Mesenteric fat pad (tissue), 1 donor: Measurements from ENCODE around the gene LAMTOR4. TPM values are rescaled to one million over a fixed set of nuclear protein-coding genes. Genes with fewer than 3 reads are reported as not detected.
"Not testable (repeated sequence)": the region's sequence is repeated elsewhere in the genome, so short reads cannot be mapped to it uniquely, and the experiment has no call there.

Source experiments
- DNase-seq: peaks from one replicate; pipeline ENCODE4 v3.0.0-alpha.2; 2020; ENCODE audit warnings: low spot score
- total RNA-seq: library from RNA; stranded (reverse); fragmentation: NEBNext Ultra II Directional; extraction: Animal tissue kit (Norgen Biotek cat#: 25700); gene quantifications from one replicate; pipeline ENCODE4 v1.2.1, GENCODE V29; 2021
- donor health status: DM: yes; HTN: yes; CAD: no.

Gene LAMTOR4
- total RNA-seq, 1 donor from 2014 or later: 112 TPM

- no peak for DNase-seq
Observed at GRCh38 chr7:100122067-100122466, 26.7 kb upstream of the LAMTOR4 start.

DNA sequence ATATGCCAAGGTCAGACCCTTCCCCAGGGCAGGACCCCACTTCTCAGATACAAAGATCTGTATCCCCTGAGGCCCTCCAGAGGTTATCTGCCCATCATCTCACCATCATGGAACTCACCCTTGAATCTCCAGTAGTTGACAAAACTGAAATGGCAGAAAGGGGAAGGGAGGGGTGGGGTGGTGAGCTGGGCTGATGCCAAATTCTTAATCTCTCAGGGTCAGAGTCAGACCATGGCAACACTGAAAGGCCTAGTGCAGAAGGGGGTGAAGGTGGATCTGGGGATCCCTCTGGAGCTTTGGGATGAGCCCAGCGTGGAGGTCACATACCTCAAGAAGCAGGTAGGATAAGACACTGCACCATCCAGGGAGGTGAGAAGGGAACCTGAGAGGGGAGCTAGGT, 26.1 kb upstream of the LAMTOR4 start:
- no peak for DNase-seq

GRCh38 chr7:100124301-100125230, 24.2 kb upstream of the LAMTOR4 start:
- DNase-seq: no peak

DNA sequence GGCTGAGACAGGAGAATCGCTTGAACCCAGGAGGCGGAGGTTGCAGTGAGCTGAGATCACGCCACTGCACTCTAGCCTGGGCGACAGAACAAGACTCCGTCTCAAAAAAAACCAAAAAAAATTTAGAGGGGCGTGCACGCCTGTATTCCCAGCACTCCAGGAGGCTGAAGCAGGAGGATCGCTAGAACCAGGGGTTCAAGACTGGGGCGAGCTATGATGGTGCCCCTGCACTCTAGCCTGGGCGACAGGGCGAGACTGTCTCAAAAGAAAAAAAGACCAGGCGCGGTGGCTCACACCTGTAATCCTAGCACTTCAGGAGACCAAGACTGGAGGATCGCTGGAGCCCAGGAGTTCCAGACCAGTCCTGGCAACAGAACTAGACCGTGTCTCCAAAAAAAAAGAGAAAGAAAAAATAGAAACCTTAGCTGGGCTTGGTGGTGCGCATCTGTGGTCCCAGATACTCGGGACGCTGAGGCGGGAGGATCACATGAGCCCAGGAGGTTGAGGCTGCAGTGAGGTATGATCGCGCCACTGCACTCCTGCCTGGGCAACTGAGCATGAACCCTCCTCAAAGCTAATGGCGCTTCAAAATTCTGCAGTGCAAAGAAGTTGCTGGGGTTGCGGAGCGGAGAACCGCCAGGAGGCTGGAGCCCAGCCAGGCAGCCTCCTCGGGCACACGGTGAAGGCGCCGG, 22.3 kb upstream of the LAMTOR4 start:
- no peak for DNase-seq

DNA sequence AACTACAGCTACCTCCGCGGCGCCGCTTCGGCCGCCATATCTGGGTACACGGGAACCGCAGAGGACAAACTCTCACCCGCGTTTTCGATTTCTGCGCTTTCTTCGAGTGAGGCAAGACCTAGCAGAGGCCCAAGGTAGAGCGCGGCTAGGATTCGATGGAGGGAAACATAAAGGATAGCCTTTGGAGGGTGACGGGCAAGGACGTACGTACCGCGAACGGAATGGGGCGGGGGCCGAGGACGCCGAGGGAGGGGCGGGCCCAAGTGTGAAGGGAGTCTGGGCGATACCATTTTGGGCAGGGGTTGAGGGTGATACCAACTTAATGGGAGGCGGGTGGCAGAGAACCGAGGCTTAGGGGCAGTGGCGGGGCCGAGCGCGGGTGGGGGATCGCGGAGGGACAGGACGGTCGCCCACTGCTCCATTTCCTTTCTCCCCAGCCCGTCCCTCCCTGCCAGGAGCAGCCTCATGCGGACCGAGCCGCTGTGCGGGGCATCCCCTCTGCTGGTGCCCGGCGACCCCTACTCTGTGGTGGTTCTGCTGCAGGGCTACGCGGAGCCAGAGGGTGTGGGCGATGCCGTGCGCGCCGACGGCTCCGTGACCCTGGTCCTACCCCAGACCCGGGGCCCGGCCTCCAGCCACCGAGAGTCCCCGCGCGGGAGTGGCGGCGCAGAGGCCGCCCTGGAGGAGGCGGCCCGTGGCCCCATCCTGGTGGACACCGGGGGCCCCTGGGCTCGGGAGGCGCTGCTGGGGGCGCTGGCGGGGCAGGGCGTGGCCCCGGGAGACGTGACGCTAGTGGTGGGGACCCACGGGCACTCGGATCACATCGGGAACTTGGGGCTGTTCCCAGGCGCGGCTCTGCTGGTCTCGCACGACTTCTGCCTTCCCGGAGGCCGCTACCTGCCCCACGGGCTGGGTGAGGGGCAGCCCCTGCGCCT, 21.5 kb upstream of the LAMTOR4 start, which contains the start of gene MBLAC1:
TSS of gene MBLAC1 (plus strand) at position 37 of the 935 bp plus-strand sequence. CDS start at position 466, 429 bp downstream.
- DNase-seq: peak; percentile 96

- no peak for DNase-seq
Observed at GRCh38 chr7:100127866-100128636, 20.7 kb upstream of the LAMTOR4 start.

DNA sequence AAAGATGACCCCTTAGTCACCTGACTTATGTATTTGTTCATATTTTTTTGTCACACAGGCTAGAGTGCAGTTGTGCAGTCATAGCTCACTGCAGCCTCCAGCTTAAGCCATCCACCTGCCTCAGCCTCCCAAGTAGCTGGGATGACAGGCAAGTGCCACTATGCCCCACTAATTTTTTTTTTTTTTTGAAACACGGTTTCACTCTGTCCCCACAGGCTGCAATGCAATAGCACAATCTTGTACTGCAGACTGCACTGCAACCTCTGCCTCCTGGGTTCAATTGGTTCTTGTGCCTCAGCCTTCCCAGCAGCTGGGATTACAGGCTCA, 20.1 kb upstream of the LAMTOR4 start:
- no peak for DNase-seq

DNA sequence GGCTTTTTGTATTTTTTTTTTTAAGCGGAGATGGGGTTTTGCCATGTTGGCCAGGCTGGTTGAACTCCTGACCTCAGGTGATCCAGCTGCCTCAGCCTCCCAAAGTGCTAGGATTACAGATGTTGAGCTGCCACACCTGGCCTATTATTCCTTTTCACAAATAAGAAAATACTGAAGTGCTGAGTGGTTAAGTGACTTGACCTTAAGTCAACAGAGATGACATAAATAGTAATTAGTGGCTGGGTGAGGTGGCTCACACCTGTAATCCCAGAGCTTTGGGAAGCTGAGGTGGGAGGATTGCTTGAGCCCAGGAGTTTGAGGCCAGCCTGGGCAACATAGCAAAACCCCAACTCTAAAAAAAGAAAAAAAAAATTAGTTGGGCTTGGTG, 18.5 kb upstream of the LAMTOR4 start:
- not testable (repeated sequence) for DNase-seq

DNA sequence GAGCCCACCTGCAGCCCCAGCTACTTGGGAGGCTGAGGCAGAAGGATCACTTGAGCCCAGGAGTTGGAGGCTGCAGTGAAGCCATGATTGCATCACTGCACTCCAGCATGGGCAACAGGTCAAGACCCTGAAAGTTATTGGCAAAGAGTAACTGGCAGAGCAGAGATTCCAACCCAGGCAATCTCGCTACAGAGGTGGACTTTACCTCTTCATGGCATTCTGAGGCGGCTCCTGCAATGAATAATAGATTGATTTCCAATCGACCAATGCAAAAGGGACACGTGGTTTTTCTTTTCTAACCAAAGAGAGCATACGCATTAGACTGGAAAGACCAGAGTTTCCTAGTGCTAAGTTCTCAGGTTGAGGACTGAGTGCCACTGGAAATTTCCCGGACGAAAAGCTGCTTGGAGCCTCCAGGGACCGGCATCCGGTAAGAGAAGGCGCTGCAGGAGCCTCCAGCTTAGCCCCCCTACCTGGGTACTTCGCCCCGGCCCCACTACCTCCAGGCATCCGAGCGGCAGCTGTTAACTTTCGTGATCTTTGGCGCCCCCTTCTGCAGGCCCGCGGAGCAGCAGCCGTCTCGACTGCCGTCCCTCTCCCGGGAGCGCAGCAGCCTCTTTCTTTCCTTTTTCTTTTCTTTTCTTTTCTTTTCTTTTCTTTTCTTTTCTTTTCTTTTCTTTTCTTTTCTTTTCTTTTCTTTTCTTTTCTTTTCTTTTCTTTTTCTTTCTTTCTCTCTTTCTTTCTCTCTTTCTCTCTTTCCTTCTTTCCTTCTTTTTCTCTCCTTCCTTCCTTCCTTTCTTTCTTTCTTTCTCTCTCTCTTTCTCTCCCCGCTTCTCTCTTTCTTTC, 17.9 kb upstream of the LAMTOR4 start:
- peak; percentile 93 for DNase-seq

GRCh38 chr7:100132126-100132525, 16.6 kb upstream of the LAMTOR4 start:
- no peak for DNase-seq

GRCh38 chr7:100132697-100133151, 16.0 kb upstream of the LAMTOR4 start:
- DNase-seq: no peak

DNA sequence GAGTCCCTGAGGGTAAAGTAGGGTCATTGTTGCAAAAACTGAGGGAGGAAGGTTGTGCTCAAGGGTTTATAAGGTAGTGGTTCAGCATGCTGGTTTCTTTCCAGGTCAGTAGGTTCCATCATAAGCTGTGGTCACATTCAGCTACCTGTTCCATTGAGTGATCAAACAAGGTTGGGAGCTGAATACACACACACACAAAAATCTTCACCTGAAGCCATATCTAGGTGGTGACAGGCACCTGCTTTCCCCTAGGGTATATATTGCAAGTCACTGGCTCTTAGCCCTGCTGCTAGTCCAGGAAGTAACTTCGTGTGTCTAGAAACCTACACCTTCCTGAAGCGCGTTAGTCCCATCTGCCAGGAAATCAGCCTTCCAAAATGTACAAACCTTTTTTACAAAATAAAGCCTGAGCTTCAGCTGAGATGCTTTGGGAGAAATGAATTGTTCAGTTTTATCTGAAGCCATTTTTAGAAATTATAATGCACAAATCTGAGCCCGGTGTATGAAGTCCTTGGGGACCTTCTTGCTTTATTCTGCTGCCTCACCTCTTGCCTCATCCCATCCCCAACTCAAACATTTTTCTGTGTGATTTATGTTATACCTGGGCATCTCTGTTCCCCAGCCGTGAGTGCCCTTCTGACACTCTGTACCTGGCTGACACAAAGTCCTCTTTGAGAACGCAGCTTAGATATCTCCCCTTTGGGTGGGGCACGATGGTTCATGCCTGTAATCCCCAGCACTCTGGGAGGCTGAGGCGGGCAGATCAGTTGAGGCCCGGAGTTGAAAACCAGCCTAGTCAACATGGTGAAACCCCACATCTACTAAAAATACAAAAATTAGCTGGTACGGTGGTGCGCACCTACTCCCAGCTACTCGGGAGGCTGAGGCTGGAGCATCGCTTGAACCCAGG, 10.6 kb upstream of the LAMTOR4 start:
- DNase-seq: no peak

- DNase-seq: no peak
Observed at GRCh38 chr7:100141555-100141949, 7.2 kb upstream of the LAMTOR4 start.

DNA sequence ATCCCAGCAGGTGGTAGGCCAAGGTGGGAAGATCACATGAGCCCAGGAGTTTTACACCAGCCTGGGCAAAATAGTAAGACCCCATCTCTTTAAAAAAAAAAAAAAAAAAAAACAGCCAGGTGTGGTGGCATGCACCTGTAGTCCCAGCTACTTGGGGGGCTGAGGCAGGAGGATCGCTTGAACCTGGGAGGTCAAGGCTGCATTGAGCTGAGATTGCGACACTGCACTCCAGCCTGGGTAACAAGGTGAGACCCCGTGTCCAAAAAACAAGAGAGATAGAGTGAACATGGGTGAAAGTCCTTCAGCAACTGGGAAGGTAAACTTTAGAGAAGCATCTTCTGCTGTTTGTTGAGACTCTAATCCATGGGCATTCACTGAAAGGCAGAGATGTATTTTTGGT, 6.3 kb upstream of the LAMTOR4 start:
- no peak for DNase-seq

DNA sequence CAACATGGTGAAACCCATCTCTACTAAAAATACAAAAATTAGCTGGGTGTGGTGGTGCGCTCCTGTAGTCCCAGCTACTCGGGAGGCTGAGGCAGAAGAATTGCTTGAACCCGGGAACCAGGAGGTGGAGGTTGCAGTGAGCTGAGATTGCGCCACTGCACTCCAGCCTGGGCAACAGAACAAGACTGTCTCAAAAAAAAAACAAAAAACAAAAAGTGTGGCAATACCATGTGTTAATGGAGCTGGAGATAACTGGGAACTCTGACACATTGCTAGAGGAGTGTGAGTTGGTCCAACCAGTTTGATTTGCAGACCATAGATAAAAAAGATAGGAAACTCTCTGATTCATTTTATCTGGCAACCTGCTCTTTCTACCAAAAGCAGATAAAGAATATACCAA, 2.4 kb upstream of the LAMTOR4 start:
- not testable (repeated sequence) for DNase-seq

GRCh38 chr7:100147278-100147677, 1.4 kb upstream of the LAMTOR4 start:
- no peak for DNase-seq

GRCh38 chr7:100148225-100148558, 526 bp upstream of the LAMTOR4 start:
- no peak for DNase-seq

GRCh38 chr7:100152404-100152803, 3.7 kb downstream of the LAMTOR4 start:
- no peak for DNase-seq
